Endodermal cell (in vitro differentiated cells): ENCODE data around the gene NPAS3. TPM values are rescaled to one million over a fixed set of nuclear protein-coding genes. Genes with fewer than 3 reads are reported as not detected.

Experiments
- DNase-seq: peaks from one replicate; pipeline ENCODE4 v3.0.0-alpha.2; 2017
- H3K27ac ChIP-seq: 2 replicates; pipeline ENCODE4 v1.5.1; 2013; ENCODE audit warnings: mild to moderate bottlenecking, low read depth, low read length, moderate library complexity
- H3K27me3 ChIP-seq: 2 replicates; pipeline ENCODE4 v1.6.1; 2013; ENCODE audit warnings: mild to moderate bottlenecking, low read length, moderate library complexity; ENCODE audit not compliant: insufficient read depth, control insufficient read depth, poor library complexity, severe bottlenecking
- H3K36me3 ChIP-seq: 2 replicates; pipeline ENCODE4 v1.7.0; 2013; ENCODE audit warnings: mild to moderate bottlenecking, low read length, moderate library complexity; ENCODE audit not compliant: control insufficient read depth, insufficient read depth
- H3K4me1 ChIP-seq: one replicate; pipeline ENCODE4 v1.7.0; 2013; ENCODE audit warnings: low read length; ENCODE audit not compliant: control insufficient read depth, insufficient read depth
- H3K4me3 ChIP-seq: 2 replicates; pipeline ENCODE4 v1.5.1; 2013; ENCODE audit warnings: mild to moderate bottlenecking, low read length, moderate library complexity
- H3K9ac ChIP-seq: 2 replicates; pipeline ENCODE4 v1.6.1; 2013; ENCODE audit warnings: mild to moderate bottlenecking, low read length, moderate library complexity; ENCODE audit not compliant: poor library complexity, severe bottlenecking; ENCODE audit errors: extremely low read depth
- H3K9me3 ChIP-seq: 2 replicates; pipeline ENCODE4 v1.6.1; 2013; ENCODE audit warnings: mild to moderate bottlenecking, low read length, moderate library complexity; ENCODE audit not compliant: control insufficient read depth
- H3K27ac Mint-ChIP-seq: 2 replicates; pipeline ENCODE4 v1.8.0; 2020; ENCODE audit warnings: mixed read lengths
- H3K27me3 Mint-ChIP-seq: 2 replicates; pipeline ENCODE4 v1.8.0; 2021; ENCODE audit warnings: mild to moderate bottlenecking, mixed read lengths; ENCODE audit not compliant: insufficient read depth
- H3K36me3 Mint-ChIP-seq: 2 replicates; pipeline ENCODE4 v1.8.0; 2020; ENCODE audit warnings: low read depth, mixed read lengths
- H3K4me1 Mint-ChIP-seq: 2 replicates; pipeline ENCODE4 v1.8.0; 2020; ENCODE audit warnings: mixed read lengths
- H3K4me3 Mint-ChIP-seq: 2 replicates; pipeline ENCODE4 v1.8.0; 2020; ENCODE audit warnings: mild to moderate bottlenecking, moderate library complexity, mixed read lengths
- H3K9me3 Mint-ChIP-seq: 2 replicates; pipeline ENCODE4 v1.8.0; 2020; ENCODE audit warnings: mild to moderate bottlenecking, mixed read lengths
- CTCF ChIP-seq: fragments of 200-600 bp; sonication (generic); conservative IDR thresholded peaks from 2 replicates; pipeline ENCODE4 v1.5.0; 2021; ENCODE audit warnings: antibody characterized with exemption, mild to moderate bottlenecking
- WGBS, 2 experiments: methylation state at CpG; one replicate each; pipeline versions ENCODE4 v1.1.5 to v1.1.7; 2013; ENCODE audit warnings: missing lambda C conversion rate in 2 of 2, mixed read lengths in 1 of 2; ENCODE audit not compliant: insufficient coverage in 1 of 2, insufficient read length in 1 of 2; 5-methylcytosine and 5-hydroxymethylcytosine counted together
- total RNA-seq, 2 donors: library from RNA; stranded (reverse); fragmentation: NEBNext Ultra II Directional in 1 of 2; extraction: Animal tissue kit (Norgen Biotek cat#: 25700) in 1 of 2; gene quantifications; 2 replicates in 1 of 2; 3 replicates in 1 of 2; pipeline ENCODE4 v1.2.1, GENCODE V29; 2021

Gene NPAS3
- total RNA-seq, 2 donors from 2014 or later, result 1.4 to 1.6 TPM

GRCh38 chr14:33335366-33335765, 396.7 kb downstream of the NPAS3 start:
- no peaks in the 10 kb centered on the region for H3K27me3 ChIP-seq
- Mint-ChIP-seq H3K36me3 (no peaks in the 10 kb centered on the region), H3K27me3 (no peaks in the 10 kb centered on the region), H3K9me3 (peaks cover 12% of the 10 kb centered on the region), H3K4me1 (no peaks in the 10 kb centered on the region), H3K4me3 (no peak overlapping the region), H3K27ac (no peak overlapping the region)
- no peaks in the 10 kb centered on the region for H3K4me1 ChIP-seq
- no peak overlapping the region for H3K27ac ChIP-seq
- no peak for TF ChIP-seq CTCF
- no peak overlapping the region for H3K9ac ChIP-seq
- 74 to 80% methylated on average over 1 to 4 of the region's 4 CpGs for WGBS, 2 experiments
- no peak overlapping the region for H3K4me3 ChIP-seq
- H3K36me3 ChIP-seq, result no peaks in the 10 kb centered on the region
- H3K9me3 ChIP-seq, result peaks cover 15% of the 10 kb centered on the region
- DNase-seq, result no peak

- H3K36me3 Mint-ChIP-seq, result no peaks in the 10 kb centered on the region
- H3K27ac Mint-ChIP-seq, result no peak overlapping the region
- Histone ChIP-seq H3K27ac (no peak overlapping the region), H3K4me3 (no peak overlapping the region), H3K9me3 (peaks cover under 1% of the 10 kb centered on the region), H3K36me3 (no peaks in the 10 kb centered on the region), H3K9ac (no peak overlapping the region), H3K27me3 (no peaks in the 10 kb centered on the region), H3K4me1 (no peaks in the 10 kb centered on the region)
- H3K4me3 Mint-ChIP-seq, result no peak overlapping the region
- WGBS, 2 experiments, result 67 to 77% methylated on average over 2 to 3 of the region's 3 CpGs
- no peaks in the 10 kb centered on the region for H3K9me3 Mint-ChIP-seq
- no peaks in the 10 kb centered on the region for H3K27me3 Mint-ChIP-seq
- TF ChIP-seq CTCF, result no peak
- peak; percentile 48 for DNase-seq
- H3K4me1 Mint-ChIP-seq, result peaks cover 16% of the 10 kb centered on the region
These were observed 403.8 kb downstream of the NPAS3 start for GRCh38 chr14:33342299-33342974.

GRCh38 chr14:33343016-33343415, 404.3 kb downstream of the NPAS3 start:
- WGBS, 2 experiments, result 75% methylated on average over 2 of the region's 3 CpGs; no CpG with 5 or more reads in 1 of the 2 experiments
- DNase-seq, result no peak
- Histone ChIP-seq H3K27ac (no peak overlapping the region), H3K4me1 (no peaks in the 10 kb centered on the region), H3K36me3 (no peaks in the 10 kb centered on the region), H3K9me3 (no peaks in the 10 kb centered on the region), H3K4me3 (no peak overlapping the region), H3K9ac (no peak overlapping the region), H3K27me3 (no peaks in the 10 kb centered on the region)
- H3K27me3 Mint-ChIP-seq, result no peaks in the 10 kb centered on the region
- H3K4me1 Mint-ChIP-seq, result peaks cover 16% of the 10 kb centered on the region
- no peaks in the 10 kb centered on the region for H3K9me3 Mint-ChIP-seq
- H3K36me3 Mint-ChIP-seq, result no peaks in the 10 kb centered on the region
- H3K27ac Mint-ChIP-seq, result no peak overlapping the region
- TF ChIP-seq CTCF, result no peak
- no peak overlapping the region for H3K4me3 Mint-ChIP-seq
